GM12878 (cell line): Measurements from ENCODE around the gene ZNF692. TPM values are rescaled to one million over a fixed set of nuclear protein-coding genes. Genes with fewer than 3 reads are reported as not detected.

Experiments
- ATF7 ChIP-seq: fragments of 450-650 bp; IDR thresholded peaks from 2 replicates; pipeline ENCODE4 v1.6.1; 2016; ENCODE audit warnings: low read depth, mild to moderate bottlenecking
- BHLHE40 ChIP-seq, 2 experiments: fragments of 450-650 bp in 1 of 2; IDR thresholded peaks; 2 replicates each; pipeline ENCODE4 v1.6.1; 2011 to 2017; ENCODE audit warnings: low read depth in 2 of 2, borderline replicate concordance in 1 of 2, improper control_type of control experiment in 1 of 2, low read length in 1 of 2, mild to moderate bottlenecking in 1 of 2
- CHD4 ChIP-seq: fragments of 200-600 bp; sonication (generic); IDR thresholded peaks from 2 replicates; pipeline ENCODE4 v1.6.1; 2016; ENCODE audit warnings: mild to moderate bottlenecking
- CTCF ChIP-seq, 3 experiments: IDR thresholded peaks in 2 of 3; conservative IDR thresholded peaks in 1 of 3; 2 replicates each; pipeline ENCODE4 v1.5.1; 2011; ENCODE audit warnings: low read depth in 3 of 3, low read length in 3 of 3, mild to moderate bottlenecking in 3 of 3, control low read depth in 2 of 3, moderate library complexity in 2 of 3, inconsistent platforms in 1 of 3, mixed read lengths in 1 of 3; ENCODE audit not compliant: control insufficient read depth in 2 of 3, insufficient read depth in 1 of 3; ENCODE audit errors: extremely low read depth in 1 of 3
- ESRRA ChIP-seq: IDR thresholded peaks from 2 replicates; pipeline ENCODE4 v1.6.1; 2012; ENCODE audit warnings: mild to moderate bottlenecking, low read length, improper control_type of control experiment
- EZH2 ChIP-seq: IDR thresholded peaks from 2 replicates; pipeline ENCODE4 v1.6.1; 2012; ENCODE audit warnings: low read depth, mild to moderate bottlenecking, control low read depth, inconsistent platforms, low read length, borderline replicate concordance; ENCODE audit not compliant: control insufficient read depth
- MEF2A ChIP-seq: IDR thresholded peaks from 2 replicates; pipeline ENCODE4 v1.6.1; 2011; ENCODE audit warnings: low read depth, mild to moderate bottlenecking, low read length, moderate library complexity; ENCODE audit not compliant: insufficient read depth
- MXI1 ChIP-seq: fragments of 150-350 bp; IDR thresholded peaks from 2 replicates; pipeline ENCODE4 v1.6.1; 2011; ENCODE audit warnings: low read depth, mild to moderate bottlenecking, inconsistent platforms, low read length, improper control_type of control experiment
- NFYA ChIP-seq: IDR thresholded peaks from 2 replicates; pipeline ENCODE4 v1.6.1; 2011; ENCODE audit warnings: low read depth, mild to moderate bottlenecking, low read length, improper control_type of control experiment, borderline replicate concordance
- NR2C1 ChIP-seq: fragments of 450-650 bp; IDR thresholded peaks from 2 replicates; pipeline ENCODE4 v1.6.1; 2017; ENCODE audit warnings: antibody characterized with exemption, mild to moderate bottlenecking, moderate library complexity
- RUNX3 ChIP-seq: IDR thresholded peaks from 2 replicates; pipeline ENCODE4 v1.6.1; 2012; ENCODE audit warnings: low read length, inconsistent platforms
- SREBF1 ChIP-seq: IDR thresholded peaks from 2 replicates; pipeline ENCODE4 v1.6.1; 2012; ENCODE audit warnings: mild to moderate bottlenecking, low read length
- SUPT20H ChIP-seq: IDR thresholded peaks from 2 replicates; pipeline ENCODE4 v1.6.1; 2011; ENCODE audit warnings: low read depth, mild to moderate bottlenecking, low read length, moderate library complexity, borderline replicate concordance; ENCODE audit not compliant: control insufficient read depth
- SUZ12 ChIP-seq: fragments of 200-600 bp; sonication (generic); IDR thresholded peaks from one replicate; pipeline ENCODE4 v1.6.1; 2018; ENCODE audit warnings: antibody characterized with exemption, mild to moderate bottlenecking; ENCODE audit not compliant: unreplicated experiment
- ZSCAN29 ChIP-seq: fragments of 450-650 bp; IDR thresholded peaks from 2 replicates; pipeline ENCODE4 v1.6.1; 2017; ENCODE audit warnings: mild to moderate bottlenecking, moderate library complexity
- polyA plus RNA-seq, 11 experiments: library from polyadenylated mRNA; depleted of rRNA in 4 of 11; unstranded in 6 of 11; stranded (reverse) in 5 of 11; fragments of >200 nt; fragmentation: Nextera tagmentation in 4 of 11; fragmentation: Illumina TruSeq in 1 of 11; extraction: Ambion mirVana in 4 of 11; extraction: Trizol in 1 of 11; gene quantifications; 1 replicate in 1 of 11; 2 replicates in 10 of 11; pipeline versions ENCODE4 v1.2.1 to v1.2.3, GENCODE V29; 2011 to 2016; ENCODE audit warnings: inconsistent platforms in 2 of 11, missing spikeins in 2 of 11, low read depth in 1 of 11
- total RNA-seq, 4 experiments: library from RNA; depleted of rRNA in 3 of 4; stranded (reverse); fragments of >200 nt in 3 of 4; fragmentation: Illumina TruSeq in 1 of 4; extraction: Trizol in 1 of 4; gene quantifications; 2 replicates each; pipeline versions ENCODE4 v1.2.1 to v1.2.3, GENCODE V29; 2013 to 2021
- TF ChIP-seq, protein P1 (sequence below): fragments of 450-650 bp; formaldehyde crosslinking; IDR thresholded peaks from 2 replicates; pipeline ENCODE4 v1.5.0; 2022; ENCODE audit warnings: mild to moderate bottlenecking, missing genetic modification characterization
- TF ChIP-seq, protein P2 (sequence below): fragments of 450-650 bp; formaldehyde crosslinking; IDR thresholded peaks from 2 replicates; pipeline ENCODE4 v1.4.0; 2022; ENCODE audit warnings: mild to moderate bottlenecking, moderate library complexity
- TF ChIP-seq, protein P3 (sequence below): fragments of 450-650 bp; IDR thresholded peaks from 2 replicates; pipeline ENCODE4 v1.6.1; 2017; ENCODE audit warnings: mild to moderate bottlenecking, low read depth, inconsistent platforms; ENCODE audit not compliant: poor library complexity, severe bottlenecking

ZNF692 gene
- total and polyA plus RNA-seq, 10 of the 15 experiments (the other 5 are each of a cell fraction or from before 2014, with no cell fraction given), result 5.3 to 76.6 (median 36.9) TPM

- TF ChIP-seq SREBF1 (no peak), ATF7 (0 out of 2 replicates have a peak, but pooled peaks have one; percentile 16), ZSCAN29 (no peak), RUNX3 (peak; percentile 73), MXI1 (peak; percentile 2; the same call in 1 of the 2 replicates), CTCF (IDR thresholded peaks at IDR 0.05 in 2 of 3, conservative IDR thresholded peaks at IDR 0.05 in 1 of 3; ENCODE audit: control insufficient read depth in 2 of 3, extremely low read depth in 1 of 3, insufficient read depth in 1 of 3, low read depth in 3 of 3, low read length in 3 of 3) (peak; percentile 57 to 80 (median 75)), NFYA (no peak), SUZ12 (no peak), EZH2 (no peak), CHD4 (no peak), SUPT20H (no peak), BHLHE40 (IDR thresholded peaks at IDR 0.05; ENCODE audit: borderline replicate concordance in 1 of 2, low read depth in 2 of 2, low read length in 1 of 2) (peak; percentile 15 to 84; a peak in 2 of 4 replicates), ESRRA (no peak), NR2C1 (0 out of 2 replicates have a peak, but pooled peaks have one; percentile 6), MEF2A (no peak)
- TF ChIP-seq, protein P1, sequence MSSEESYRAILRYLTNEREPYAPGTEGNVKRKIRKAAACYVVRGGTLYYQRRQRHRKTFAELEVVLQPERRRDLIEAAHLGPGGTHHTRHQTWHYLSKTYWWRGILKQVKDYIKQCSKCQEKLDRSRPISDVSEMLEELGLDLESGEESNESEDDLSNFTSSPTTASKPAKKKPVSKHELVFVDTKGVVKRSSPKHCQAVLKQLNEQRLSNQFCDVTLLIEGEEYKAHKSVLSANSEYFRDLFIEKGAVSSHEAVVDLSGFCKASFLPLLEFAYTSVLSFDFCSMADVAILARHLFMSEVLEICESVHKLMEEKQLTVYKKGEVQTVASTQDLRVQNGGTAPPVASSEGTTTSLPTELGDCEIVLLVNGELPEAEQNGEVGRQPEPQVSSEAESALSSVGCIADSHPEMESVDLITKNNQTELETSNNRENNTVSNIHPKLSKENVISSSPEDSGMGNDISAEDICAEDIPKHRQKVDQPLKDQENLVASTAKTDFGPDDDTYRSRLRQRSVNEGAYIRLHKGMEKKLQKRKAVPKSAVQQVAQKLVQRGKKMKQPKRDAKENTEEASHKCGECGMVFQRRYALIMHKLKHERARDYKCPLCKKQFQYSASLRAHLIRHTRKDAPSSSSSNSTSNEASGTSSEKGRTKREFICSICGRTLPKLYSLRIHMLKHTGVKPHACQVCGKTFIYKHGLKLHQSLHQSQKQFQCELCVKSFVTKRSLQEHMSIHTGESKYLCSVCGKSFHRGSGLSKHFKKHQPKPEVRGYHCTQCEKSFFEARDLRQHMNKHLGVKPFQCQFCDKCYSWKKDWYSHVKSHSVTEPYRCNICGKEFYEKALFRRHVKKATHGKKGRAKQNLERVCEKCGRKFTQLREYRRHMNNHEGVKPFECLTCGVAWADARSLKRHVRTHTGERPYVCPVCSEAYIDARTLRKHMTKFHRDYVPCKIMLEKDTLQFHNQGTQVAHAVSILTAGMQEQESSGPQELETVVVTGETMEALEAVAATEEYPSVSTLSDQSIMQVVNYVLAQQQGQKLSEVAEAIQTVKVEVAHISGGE (CRISPR knock-in tag), result no peak
- TF ChIP-seq, protein P2, sequence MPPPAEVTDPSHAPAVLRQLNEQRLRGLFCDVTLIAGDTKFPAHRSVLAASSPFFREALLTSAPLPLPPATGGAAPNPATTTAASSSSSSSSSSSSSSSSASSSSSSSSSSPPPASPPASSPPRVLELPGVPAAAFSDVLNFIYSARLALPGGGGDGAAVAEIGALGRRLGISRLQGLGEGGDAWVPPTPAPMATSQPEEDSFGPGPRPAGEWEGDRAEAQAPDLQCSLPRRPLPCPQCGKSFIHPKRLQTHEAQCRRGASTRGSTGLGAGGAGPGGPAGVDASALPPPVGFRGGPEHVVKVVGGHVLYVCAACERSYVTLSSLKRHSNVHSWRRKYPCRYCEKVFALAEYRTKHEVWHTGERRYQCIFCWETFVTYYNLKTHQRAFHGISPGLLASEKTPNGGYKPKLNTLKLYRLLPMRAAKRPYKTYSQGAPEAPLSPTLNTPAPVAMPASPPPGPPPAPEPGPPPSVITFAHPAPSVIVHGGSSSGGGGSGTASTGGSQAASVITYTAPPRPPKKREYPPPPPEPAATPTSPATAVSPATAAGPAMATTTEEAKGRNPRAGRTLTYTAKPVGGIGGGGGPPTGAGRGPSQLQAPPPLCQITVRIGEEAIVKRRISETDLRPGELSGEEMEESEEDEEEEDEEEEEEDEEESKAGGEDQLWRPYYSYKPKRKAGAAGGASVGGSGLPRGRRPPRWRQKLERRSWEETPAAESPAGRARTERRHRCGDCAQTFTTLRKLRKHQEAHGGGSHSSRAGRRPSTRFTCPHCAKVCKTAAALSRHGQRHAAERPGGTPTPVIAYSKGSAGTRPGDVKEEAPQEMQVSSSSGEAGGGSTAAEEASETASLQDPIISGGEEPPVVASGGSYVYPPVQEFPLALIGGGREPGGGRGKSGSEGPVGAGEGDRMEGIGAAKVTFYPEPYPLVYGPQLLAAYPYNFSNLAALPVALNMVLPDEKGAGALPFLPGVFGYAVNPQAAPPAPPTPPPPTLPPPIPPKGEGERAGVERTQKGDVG (CRISPR knock-in tag), result no peak
- TF ChIP-seq, protein P3, sequence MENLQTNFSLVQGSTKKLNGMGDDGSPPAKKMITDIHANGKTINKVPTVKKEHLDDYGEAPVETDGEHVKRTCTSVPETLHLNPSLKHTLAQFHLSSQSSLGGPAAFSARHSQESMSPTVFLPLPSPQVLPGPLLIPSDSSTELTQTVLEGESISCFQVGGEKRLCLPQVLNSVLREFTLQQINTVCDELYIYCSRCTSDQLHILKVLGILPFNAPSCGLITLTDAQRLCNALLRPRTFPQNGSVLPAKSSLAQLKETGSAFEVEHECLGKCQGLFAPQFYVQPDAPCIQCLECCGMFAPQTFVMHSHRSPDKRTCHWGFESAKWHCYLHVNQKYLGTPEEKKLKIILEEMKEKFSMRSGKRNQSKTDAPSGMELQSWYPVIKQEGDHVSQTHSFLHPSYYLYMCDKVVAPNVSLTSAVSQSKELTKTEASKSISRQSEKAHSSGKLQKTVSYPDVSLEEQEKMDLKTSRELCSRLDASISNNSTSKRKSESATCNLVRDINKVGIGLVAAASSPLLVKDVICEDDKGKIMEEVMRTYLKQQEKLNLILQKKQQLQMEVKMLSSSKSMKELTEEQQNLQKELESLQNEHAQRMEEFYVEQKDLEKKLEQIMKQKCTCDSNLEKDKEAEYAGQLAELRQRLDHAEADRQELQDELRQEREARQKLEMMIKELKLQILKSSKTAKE, result no peak
These were observed 47.3 kb upstream of the ZNF692 start, which contains the start of gene PGBD2 (continued) for GRCh38 chr1:248906009-248906752.
